ENCODE results near the gene ZWILCH. TPM values are rescaled to one million over a fixed set of nuclear protein-coding genes. Genes with fewer than 3 reads are reported as not detected.
"Not testable (repeated sequence)": the region's sequence is repeated elsewhere in the genome, so short reads cannot be mapped to it uniquely, and the experiment has no call there.

Gene ZWILCH
- total RNA-seq, 1 experiment from 2014 or later = 50.2 TPM

- ATAC-seq = peak; percentile 91
- DNase-seq (ENCODE audit: low spot score) = peak; percentile 80
- Mint-ChIP-seq H3K9me3 (no peaks in the 10 kb centered on the region), H3K36me3 (no peaks in the 10 kb centered on the region), H3K4me1 (peaks cover 23% of the 10 kb centered on the region), H3K27me3 (ENCODE audit: low read depth) (no peaks in the 10 kb centered on the region; the same call in 1 of the 2 replicates), H3K4me3 (peak overlapping the region; percentile 63), H3K27ac (no peak overlapping the region)
- TF ChIP-seq ATF3 (CRISPR knock-in tag; conservative IDR thresholded peaks at IDR 0.05) (no peak), ETV6 (CRISPR knock-in tag; IDR thresholded peaks at IDR 0.05) (peak; percentile 86; the same call in 1 of the 2 replicates), CTCF (IDR thresholded peaks at IDR 0.05) (peak; percentile 69)
- POLR2A ChIA-PET = no interaction called here
- CTCF ChIA-PET = interaction anchor here (0.7 to 2.2 kb wide), 9 partner anchors 8 to 263 kb away, joined by 3 to 15 read pairs (median 3); partner anchors contain the start of gene LCTL
Observed at GRCh38 chr15:66588537-66588936, 83.4 kb downstream of the ZWILCH start.

GRCh38 chr15:66588971-66589370 is 83.8 kb downstream of the ZWILCH start:
- peak; percentile 83 for ATAC-seq
- Mint-ChIP-seq H3K4me1 (peaks cover 23% of the 10 kb centered on the region), H3K36me3 (no peaks in the 10 kb centered on the region), H3K4me3 (peak overlapping the region; percentile 63), H3K27ac (no peak overlapping the region), H3K9me3 (no peaks in the 10 kb centered on the region), H3K27me3 (ENCODE audit: low read depth) (no peaks in the 10 kb centered on the region; the same call in 1 of the 2 replicates)
- CTCF ChIA-PET = interaction anchor here (0.7 to 2.2 kb wide), 6 partner anchors 14 to 263 kb away, joined by 3 to 15 read pairs (median 3); partner anchors contain the start of gene LCTL
- POLR2A ChIA-PET = no interaction called here
- TF ChIP-seq USF1 (CRISPR knock-in tag; IDR thresholded peaks at IDR 0.05) (peak; percentile 83), PRRX2 (CRISPR knock-in tag; IDR thresholded peaks at IDR 0.05) (no peak), E2F1 (CRISPR knock-in tag; IDR thresholded peaks at IDR 0.05) (no peak), NR3C1 (CRISPR knock-in tag; conservative IDR thresholded peaks at IDR 0.05; ENCODE audit: low read depth) (no peak), ETV6 (CRISPR knock-in tag; IDR thresholded peaks at IDR 0.05) (peak; percentile 16; the same call in 1 of the 2 replicates), ZNF263 (CRISPR knock-in tag; IDR thresholded peaks at IDR 0.05; ENCODE audit: low read depth) (no peak), SMAD3 (CRISPR knock-in tag; IDR thresholded peaks at IDR 0.05; ENCODE audit: borderline replicate concordance) (no peak), USF2 (CRISPR knock-in tag; IDR thresholded peaks at IDR 0.05) (peak; percentile 86), ZNF423 (CRISPR knock-in tag; IDR thresholded peaks at IDR 0.05) (no peak)
- DNase-seq (ENCODE audit: low spot score) = peak; percentile 51

GRCh38 chr15:66589429-66589828 is 84.3 kb downstream of the ZWILCH start:
- CTCF ChIA-PET = interaction anchor here (0.7 to 2.2 kb wide), 5 partner anchors 14 to 262 kb away, joined by 3 to 15 read pairs (median 3); partner anchors contain the start of gene LCTL
- not testable (repeated sequence) for ATAC-seq

GRCh38 chr15:66590435-66590834 is 85.3 kb downstream of the ZWILCH start:
- CTCF ChIA-PET = interaction anchor here (0.6 kb wide), 1 partner anchor 17 kb away, joined by 4 read pairs; no protein-coding TSS in a partner anchor
- POLR2A ChIA-PET = no interaction called here

More at GRCh38 chr15:66589429-66589828, 84.3 kb downstream of the ZWILCH start:
- POLR2A ChIA-PET; DNase-seq (ENCODE audit: low spot score); H3K27me3 Mint-ChIP-seq (ENCODE audit: low read depth); H3K4me3 Mint-ChIP-seq; H3K27ac Mint-ChIP-seq; H3K36me3 Mint-ChIP-seq; H3K9me3 Mint-ChIP-seq: not testable (repeated sequence)
- H3K4me1 Mint-ChIP-seq = peaks cover 23% of the 10 kb centered on the region

More at GRCh38 chr15:66590435-66590834, 85.3 kb downstream of the ZWILCH start:
- H3K36me3 Mint-ChIP-seq = no peaks in the 10 kb centered on the region
- TF ChIP-seq ESRRA (CRISPR knock-in tag; IDR thresholded peaks at IDR 0.05; ENCODE audit: borderline replicate concordance) (no peak), MXD4 (CRISPR knock-in tag; IDR thresholded peaks at IDR 0.05; ENCODE audit: borderline replicate concordance) (no peak), ZNF317 (CRISPR knock-in tag; IDR thresholded peaks at IDR 0.05; ENCODE audit: borderline replicate concordance, low read depth) (no peak), RORB (CRISPR knock-in tag; IDR thresholded peaks at IDR 0.05) (no peak), HMGA2 (CRISPR knock-in tag; IDR thresholded peaks at IDR 0.05) (no peak), FOXP4 (CRISPR knock-in tag; IDR thresholded peaks at IDR 0.05) (no peak)
- peaks cover 23% of the 10 kb centered on the region for H3K4me1 Mint-ChIP-seq
- no peak overlapping the region for H3K4me3 Mint-ChIP-seq
- no peaks in the 10 kb centered on the region; the same call in 1 of the 2 replicates for H3K27me3 Mint-ChIP-seq (ENCODE audit: low read depth)
- no peak for DNase-seq (ENCODE audit: low spot score)
- no peaks in the 10 kb centered on the region for H3K9me3 Mint-ChIP-seq
- no peak for ATAC-seq
- H3K27ac Mint-ChIP-seq = no peak overlapping the region

All from WTC11 (cell line).